ENCODE results near the gene HOXD10. TPM values are rescaled to one million over a fixed set of nuclear protein-coding genes. Genes with fewer than 3 reads are reported as not detected.

The HOXD10 gene
- total and polyA plus RNA-seq, 2 of the 13 experiments (the other 11 are each of a cell fraction or from before 2014, with no cell fraction given), result not detected

GRCh38 chr2:176140513-176141317 lies 24.1 kb downstream of the HOXD10 start (continued):
- TF ChIP-seq TFE3 (CRISPR knock-in tag; IDR thresholded peaks at IDR 0.05), result no peak
- no peak for TF ChIP-seq EZH2 (conservative IDR thresholded peaks at IDR 0.05; ENCODE audit: low read depth, low read length)
- TF ChIP-seq CEBPB (IDR thresholded peaks at IDR 0.05; ENCODE audit: borderline replicate concordance, low read depth, low read length), result no peak
- no peak for TF ChIP-seq ZNF513 (CRISPR knock-in tag; conservative IDR thresholded peaks at IDR 0.05)
- TF ChIP-seq ZNF274 (CRISPR knock-in tag; IDR thresholded peaks at IDR 0.05), result peak; percentile 85
- 0 out of 2 replicates have a peak, but pooled peaks have one; percentile 6 for TF ChIP-seq SRF (IDR thresholded peaks at IDR 0.05; ENCODE audit: low read depth, low read length)
- TF ChIP-seq THAP11 (CRISPR knock-in tag; IDR thresholded peaks at IDR 0.05), result peak; percentile 42; the same call in 1 of the 2 replicates
- no peak for TF ChIP-seq FOXA1 (IDR thresholded peaks at IDR 0.05)
- TF ChIP-seq FOXA1 (CRISPR knock-in tag; IDR thresholded peaks at IDR 0.05), result no peak; the same call in 1 of the 2 replicates
- no peak for TF ChIP-seq MIER2 (CRISPR knock-in tag; IDR thresholded peaks at IDR 0.05)
- peak; percentile 89 for TF ChIP-seq ZNF547 (CRISPR knock-in tag; IDR thresholded peaks at IDR 0.05)
- TF ChIP-seq ZNF446 (CRISPR knock-in tag; IDR thresholded peaks at IDR 0.05), result no peak; the same call in 1 of the 2 replicates
- TF ChIP-seq SSRP1 (CRISPR knock-in tag; IDR thresholded peaks at IDR 0.05), result no peak
- peak; percentile 99 for TF ChIP-seq CTCF (CRISPR knock-in tag; IDR thresholded peaks at IDR 0.05)
- TF ChIP-seq MEF2D (CRISPR knock-in tag; IDR thresholded peaks at IDR 0.05), result no peak

Measured in HepG2 (cell line).